ENCODE measurements around the gene CSNK1A1.

Gene CSNK1A1

GRCh38 chr5:149510136-149510535 is 41.1 kb downstream of the CSNK1A1 start:
- DNase-seq (ENCODE audit: low read depth, low spot score), result no peak
- TF ChIP-seq, protein P1, sequence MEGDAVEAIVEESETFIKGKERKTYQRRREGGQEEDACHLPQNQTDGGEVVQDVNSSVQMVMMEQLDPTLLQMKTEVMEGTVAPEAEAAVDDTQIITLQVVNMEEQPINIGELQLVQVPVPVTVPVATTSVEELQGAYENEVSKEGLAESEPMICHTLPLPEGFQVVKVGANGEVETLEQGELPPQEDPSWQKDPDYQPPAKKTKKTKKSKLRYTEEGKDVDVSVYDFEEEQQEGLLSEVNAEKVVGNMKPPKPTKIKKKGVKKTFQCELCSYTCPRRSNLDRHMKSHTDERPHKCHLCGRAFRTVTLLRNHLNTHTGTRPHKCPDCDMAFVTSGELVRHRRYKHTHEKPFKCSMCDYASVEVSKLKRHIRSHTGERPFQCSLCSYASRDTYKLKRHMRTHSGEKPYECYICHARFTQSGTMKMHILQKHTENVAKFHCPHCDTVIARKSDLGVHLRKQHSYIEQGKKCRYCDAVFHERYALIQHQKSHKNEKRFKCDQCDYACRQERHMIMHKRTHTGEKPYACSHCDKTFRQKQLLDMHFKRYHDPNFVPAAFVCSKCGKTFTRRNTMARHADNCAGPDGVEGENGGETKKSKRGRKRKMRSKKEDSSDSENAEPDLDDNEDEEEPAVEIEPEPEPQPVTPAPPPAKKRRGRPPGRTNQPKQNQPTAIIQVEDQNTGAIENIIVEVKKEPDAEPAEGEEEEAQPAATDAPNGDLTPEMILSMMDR (IDR thresholded peaks at IDR 0.05; ENCODE audit: low read depth, low read length), result no peak
- in situ Hi-C loops (cut with HindIII; ENCODE audit: low sequenced_read_pairs), result no loop called here
- H3K4me3 ChIP-seq (ENCODE audit: low read depth, low read length), result no peak overlapping the region

- no peak for DNase-seq (ENCODE audit: low read depth, low spot score)
- TF ChIP-seq, protein P1 (IDR thresholded peaks at IDR 0.05; ENCODE audit: low read depth, low read length), result no peak
- in situ Hi-C loops (cut with HindIII; ENCODE audit: low sequenced_read_pairs), result no loop called here
- no peak overlapping the region for H3K4me3 ChIP-seq (ENCODE audit: low read depth, low read length)
Observed at GRCh38 chr5:149504677-149505076, 46.6 kb downstream of the CSNK1A1 start.

- TF ChIP-seq, protein P1 (IDR thresholded peaks at IDR 0.05; ENCODE audit: low read depth, low read length), result no peak
- DNase-seq (ENCODE audit: low read depth, low spot score), result no peak
- in situ Hi-C loops (cut with HindIII; ENCODE audit: low sequenced_read_pairs), result no loop called here
- H3K4me3 ChIP-seq (ENCODE audit: low read depth, low read length), result no peak overlapping the region
Observed at GRCh38 chr5:149503006-149503405, 48.2 kb downstream of the CSNK1A1 start.

DNA sequence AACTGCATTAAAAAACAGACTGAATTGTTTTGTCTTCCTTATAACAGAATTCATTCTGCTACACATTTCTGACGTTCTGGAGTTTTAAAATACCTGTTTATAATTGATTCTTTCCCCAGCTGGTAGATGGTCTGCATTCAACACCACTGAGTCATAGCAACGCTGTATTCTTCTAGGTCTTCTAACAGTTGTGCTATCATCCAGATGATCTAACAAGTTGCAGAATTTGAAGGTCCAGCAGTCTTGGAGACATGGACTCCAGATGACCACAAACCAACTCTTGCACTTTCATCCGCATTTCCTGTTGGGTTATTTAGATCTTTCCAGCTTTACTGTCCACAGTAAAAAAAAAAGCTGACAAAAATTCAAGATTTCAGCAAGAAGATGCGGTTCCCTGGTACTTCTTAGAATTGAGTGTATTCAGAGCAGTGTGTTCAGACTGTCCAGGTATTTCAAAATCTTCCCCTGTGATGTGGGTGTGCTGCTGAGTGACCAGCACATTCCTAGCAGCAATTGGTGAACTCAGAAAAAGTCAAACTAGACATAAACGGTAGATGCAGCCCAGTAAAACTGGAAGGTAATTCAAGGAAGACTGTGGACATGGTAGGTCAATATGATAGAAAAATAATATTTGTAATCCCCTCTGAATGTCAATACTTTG is 50.2 kb downstream of the CSNK1A1 start:
- in situ Hi-C loops (cut with HindIII; ENCODE audit: low sequenced_read_pairs), result no loop called here
- H3K4me3 ChIP-seq (ENCODE audit: low read depth, low read length), result no peak overlapping the region
- TF ChIP-seq, protein P1 (IDR thresholded peaks at IDR 0.05; ENCODE audit: low read depth, low read length), result no peak
- DNase-seq (ENCODE audit: low read depth, low spot score), result peak; percentile 86

- no peak for DNase-seq (ENCODE audit: low read depth, low spot score)
- H3K4me3 ChIP-seq (ENCODE audit: low read depth, low read length), result no peak overlapping the region
- TF ChIP-seq, protein P1 (IDR thresholded peaks at IDR 0.05; ENCODE audit: low read depth, low read length), result no peak
- in situ Hi-C loops (cut with HindIII; ENCODE audit: low sequenced_read_pairs), result no loop called here
Observed at GRCh38 chr5:149498724-149499336, 52.4 kb downstream of the CSNK1A1 start.

GRCh38 chr5:149497357-149497756 is 53.9 kb downstream of the CSNK1A1 start:
- H3K4me3 ChIP-seq (ENCODE audit: low read depth, low read length), result no peak overlapping the region
- DNase-seq (ENCODE audit: low read depth, low spot score), result peak; percentile 91
- in situ Hi-C loops (cut with HindIII; ENCODE audit: low sequenced_read_pairs), result no loop called here
- TF ChIP-seq, protein P1 (IDR thresholded peaks at IDR 0.05; ENCODE audit: low read depth, low read length), result no peak
